Suprapubic skin (tissue), 4 donors: ENCODE results near the gene STK40. TPM values are rescaled to one million over a fixed set of nuclear protein-coding genes. Genes with fewer than 3 reads are reported as not detected.

ENCODE experiments used
- DNase-seq, 2 donors: peaks; one replicate each; pipeline ENCODE4 v3.0.0-alpha.2; 2019; ENCODE audit warnings: low spot score in 2 of 2
- H3K27ac ChIP-seq: fragments of 200-600 bp; sonication (generic); one replicate; pipeline ENCODE4 v1.5.1; 2019
- H3K27me3 ChIP-seq: fragments of 200-600 bp; sonication (generic); one replicate; pipeline ENCODE4 v1.5.1; 2019
- H3K36me3 ChIP-seq: fragments of 200-600 bp; sonication (generic); one replicate; pipeline ENCODE4 v1.5.1; 2019
- H3K4me1 ChIP-seq: fragments of 200-600 bp; sonication (generic); one replicate; pipeline ENCODE4 v1.5.1; 2019
- H3K4me3 ChIP-seq: fragments of 200-600 bp; sonication (generic); one replicate; pipeline ENCODE4 v1.5.1; 2019; ENCODE audit warnings: mild to moderate bottlenecking
- H3K9me3 ChIP-seq: fragments of 200-600 bp; sonication (generic); one replicate; pipeline ENCODE4 v1.5.1; 2019
- CTCF ChIP-seq, 2 donors: fragments of 200-600 bp in 1 of 2; fragments of 450-650 bp in 1 of 2; sonication (generic) in 1 of 2; IDR thresholded peaks; one replicate each; pipeline ENCODE4 v1.5.1; 2016 to 2019; ENCODE audit warnings: antibody characterized with exemption in 2 of 2, mild to moderate bottlenecking in 1 of 2, moderate library complexity in 1 of 2
- EP300 ChIP-seq: sonication (generic); formaldehyde crosslinking; IDR thresholded peaks from one replicate; pipeline ENCODE4 v1.6.1; 2017; ENCODE audit warnings: antibody characterized with exemption
- POLR2A ChIP-seq, 2 donors: fragments of 450-650 bp; IDR thresholded peaks; one replicate each; pipeline ENCODE4 v1.6.1; 2017; ENCODE audit warnings: antibody characterized with exemption in 2 of 2, mild to moderate bottlenecking in 2 of 2, moderate library complexity in 2 of 2
- POLR2AphosphoS5 ChIP-seq, 3 donors: sonication (generic); formaldehyde crosslinking; IDR thresholded peaks; one replicate each; pipeline ENCODE4 v1.6.1; 2017; ENCODE audit warnings: antibody characterized with exemption in 3 of 3
- WGBS: methylation state at CpG from one replicate; pipeline ENCODE4 v1.1.5; 2018; 5-methylcytosine and 5-hydroxymethylcytosine counted together
- total RNA-seq, 4 donors: library from RNA; depleted of rRNA; stranded (reverse); fragments of >200 nt; gene quantifications; one replicate each; pipeline ENCODE4 v1.1.0, GENCODE V29; 2016

STK40 gene
- total RNA-seq, 4 donors from 2014 or later: 29.0 to 69.5 (median 51.8) TPM

GRCh38 chr1:36328088-36328480 is 57.6 kb downstream of the STK40 start:
- Histone ChIP-seq H3K9me3 (no peaks in the 10 kb centered on the region), H3K27me3 (no peaks in the 10 kb centered on the region), H3K27ac (no peak overlapping the region), H3K4me1 (peaks cover 25% of the 10 kb centered on the region), H3K36me3 (no peaks in the 10 kb centered on the region), H3K4me3 (no peak overlapping the region)
- no peak for TF ChIP-seq POLR2A (IDR thresholded peaks at IDR 0.05)
- no peak for TF ChIP-seq CTCF (IDR thresholded peaks at IDR 0.05)
- TF ChIP-seq EP300: no peak
- no peak for TF ChIP-seq POLR2AphosphoS5 (IDR thresholded peaks at IDR 0.05)
- WGBS: 94% methylated on average over 6 of the region's 6 CpGs
- DNase-seq: no peak

- Histone ChIP-seq H3K9me3 (no peaks in the 10 kb centered on the region), H3K27me3 (no peaks in the 10 kb centered on the region), H3K4me1 (peaks cover 30% of the 10 kb centered on the region), H3K4me3 (no peak overlapping the region), H3K27ac (no peak overlapping the region), H3K36me3 (no peaks in the 10 kb centered on the region)
- no peak for TF ChIP-seq POLR2AphosphoS5 (IDR thresholded peaks at IDR 0.05)
- no peak for TF ChIP-seq POLR2A (IDR thresholded peaks at IDR 0.05)
- no peak for TF ChIP-seq CTCF (IDR thresholded peaks at IDR 0.05)
- TF ChIP-seq EP300: no peak
- 63% methylated on average over 5 of the region's 9 CpGs for WGBS
- DNase-seq: no peak
These were observed 58.2 kb downstream of the STK40 start for GRCh38 chr1:36327421-36328087.

- TF ChIP-seq POLR2A (IDR thresholded peaks at IDR 0.05): no peak
- no peak for TF ChIP-seq CTCF (IDR thresholded peaks at IDR 0.05)
- no peak for TF ChIP-seq EP300
- TF ChIP-seq POLR2AphosphoS5 (IDR thresholded peaks at IDR 0.05): no peak
- no peaks in the 10 kb centered on the region for H3K9me3 ChIP-seq
- DNase-seq: no peak
- no peaks in the 10 kb centered on the region for H3K27me3 ChIP-seq
- H3K27ac ChIP-seq: no peak overlapping the region
- WGBS: 55% methylated on average over 6 of the region's 6 CpGs
- no peak overlapping the region for H3K4me3 ChIP-seq
- peaks cover 41% of the 10 kb centered on the region for H3K4me1 ChIP-seq
- H3K36me3 ChIP-seq: no peaks in the 10 kb centered on the region
These were observed 59.2 kb downstream of the STK40 start for GRCh38 chr1:36326499-36326898.

- Histone ChIP-seq H3K27me3 (no peaks in the 10 kb centered on the region), H3K36me3 (no peaks in the 10 kb centered on the region), H3K9me3 (no peaks in the 10 kb centered on the region), H3K4me3 (peak overlapping the region; percentile 79), H3K27ac (no peak overlapping the region), H3K4me1 (peaks cover 52% of the 10 kb centered on the region)
- TF ChIP-seq EP300 (no peak), CTCF (IDR thresholded peaks at IDR 0.05) (no peak), POLR2AphosphoS5 (IDR thresholded peaks at IDR 0.05) (no peak), POLR2A (IDR thresholded peaks at IDR 0.05) (no peak)
- no peak for DNase-seq
- 30% methylated on average over 7 of the region's 9 CpGs for WGBS
These were observed 61.4 kb downstream of the STK40 start for GRCh38 chr1:36324353-36324703.

GRCh38 chr1:36323636-36324352 is 61.9 kb downstream of the STK40 start, which contains the start of gene EVA1B:
TSS of gene EVA1B (minus strand) at chr1:36323645. CDS start at chr1:36323037, 608 bp downstream.
- DNase-seq: peak in 1 of 2 donors; percentile 89
- Histone ChIP-seq H3K36me3 (no peaks in the 10 kb centered on the region), H3K27me3 (no peaks in the 10 kb centered on the region), H3K4me1 (peaks cover 47% of the 10 kb centered on the region), H3K9me3 (no peaks in the 10 kb centered on the region), H3K4me3 (peak within 1 kb of the TSS; percentile 79), H3K27ac (peak within 1 kb of the TSS; percentile 85)
- TF ChIP-seq CTCF (IDR thresholded peaks at IDR 0.05): no peak
- WGBS: 2% methylated on average over 20 of the region's 36 CpGs
